Duodenal mucosa (tissue), 2 donors: Measurements from ENCODE around the gene CHRNE.

Source experiments
- H3K27ac ChIP-seq: one replicate; pipeline ENCODE4 v1.7.0; 2013; ENCODE audit warnings: low read depth, low read length
- H3K27me3 ChIP-seq, 2 donors: one replicate each; pipeline ENCODE4 v1.7.0; 2013; ENCODE audit warnings: low read length in 2 of 2, control low read depth in 1 of 2; ENCODE audit not compliant: insufficient read depth in 2 of 2, control insufficient read depth in 1 of 2
- H3K36me3 ChIP-seq, 2 donors: one replicate each; pipeline ENCODE4 v1.7.0; 2013; ENCODE audit warnings: low read length in 2 of 2, control low read depth in 1 of 2; ENCODE audit not compliant: insufficient read depth in 2 of 2, control insufficient read depth in 1 of 2
- H3K4me1 ChIP-seq, 2 donors: one replicate each; pipeline ENCODE4 v1.7.0; 2013; ENCODE audit warnings: low read length in 2 of 2, control low read depth in 1 of 2; ENCODE audit not compliant: insufficient read depth in 2 of 2, control insufficient read depth in 1 of 2
- H3K4me3 ChIP-seq, 2 donors: one replicate each; pipeline ENCODE4 v1.7.0; 2013; ENCODE audit warnings: low read length in 2 of 2, low read depth in 1 of 2
- H3K9ac ChIP-seq, 2 donors: one replicate each; pipeline ENCODE4 v1.7.0; 2013; ENCODE audit warnings: low read length in 2 of 2, low read depth in 1 of 2
- H3K9me3 ChIP-seq, 2 donors: one replicate each; pipeline ENCODE4 v1.7.0; 2013; ENCODE audit warnings: low read length in 2 of 2, control low read depth in 1 of 2; ENCODE audit not compliant: control insufficient read depth in 1 of 2

CHRNE gene

DNA sequence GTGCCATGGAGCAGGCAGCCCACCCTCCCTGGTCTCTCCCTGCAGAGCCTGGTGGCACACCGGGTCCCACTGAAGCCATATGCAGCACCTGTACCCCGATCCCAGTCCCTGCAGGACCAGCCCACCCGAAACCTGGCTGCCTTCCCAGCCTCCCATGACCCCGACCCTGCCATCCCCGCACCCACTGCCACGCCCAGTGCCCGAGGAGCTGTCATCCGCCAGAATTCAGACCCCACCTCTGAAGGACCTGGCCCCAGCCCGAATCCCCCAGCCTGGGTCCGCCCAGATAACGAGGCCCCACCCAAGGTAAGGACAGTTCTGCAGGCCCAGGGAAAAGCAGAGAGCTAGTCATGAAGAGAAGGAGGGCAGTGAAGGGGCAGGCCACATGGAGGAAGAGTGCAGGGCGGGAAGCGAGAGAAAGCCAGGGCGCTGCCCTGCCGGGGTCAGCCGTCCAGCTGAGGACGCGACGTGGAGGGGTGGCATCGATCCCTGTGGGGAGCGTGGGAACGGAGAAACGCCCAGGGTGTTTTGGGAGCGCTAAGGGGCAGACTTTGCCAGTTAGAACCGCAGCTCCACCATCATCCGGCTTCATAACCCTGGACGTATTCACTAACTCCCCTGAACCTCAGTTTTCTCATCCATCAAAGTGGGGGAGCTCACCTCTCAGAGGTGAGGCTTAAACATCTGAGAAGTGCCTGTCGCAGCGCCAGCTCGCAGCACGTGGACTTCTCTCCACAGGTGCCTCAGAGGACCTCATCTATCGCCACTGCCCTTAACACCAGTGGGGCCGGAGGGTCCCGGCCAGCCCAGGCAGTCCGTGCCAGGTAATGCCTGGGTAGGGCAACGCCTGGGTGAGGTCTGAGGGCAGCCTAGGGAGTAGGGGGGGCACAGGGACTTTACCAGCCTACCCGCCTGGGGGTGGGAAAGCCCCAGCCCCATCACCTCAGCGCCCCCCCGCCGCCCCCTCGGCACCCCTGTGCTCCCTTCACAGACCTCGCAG, 11.2 kb downstream of the CHRNE start:
- H3K4me1 ChIP-seq = no peaks in the 10 kb centered on the region
- H3K27me3 ChIP-seq = no peaks in the 10 kb centered on the region
- no peak overlapping the region for H3K9ac ChIP-seq
- no peak overlapping the region for H3K4me3 ChIP-seq
- no peak overlapping the region for H3K27ac ChIP-seq
- H3K9me3 ChIP-seq = no peaks in the 10 kb centered on the region
- peaks cover 68 to 82% of the 10 kb centered on the region in 2 donors for H3K36me3 ChIP-seq

DNA sequence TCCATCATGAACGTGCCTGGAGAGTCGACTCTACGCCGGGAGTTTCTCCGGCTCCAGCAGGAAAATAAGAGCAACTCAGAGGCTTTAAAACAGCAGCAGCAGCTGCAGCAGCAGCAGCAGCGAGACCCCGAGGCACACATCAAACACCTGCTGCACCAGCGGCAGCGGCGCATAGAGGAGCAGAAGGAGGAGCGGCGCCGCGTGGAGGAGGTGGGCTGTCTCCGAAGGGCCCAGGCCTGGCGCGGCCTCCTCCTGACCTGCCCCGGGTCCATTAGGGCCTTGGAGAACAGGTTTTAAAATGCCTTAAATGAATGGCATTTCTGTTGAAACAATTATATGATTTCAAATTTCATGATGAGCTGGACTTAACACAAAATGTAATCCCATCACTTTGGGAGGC, 15.3 kb downstream of the CHRNE start:
- H3K36me3 ChIP-seq = peaks cover 56 to 70% of the 10 kb centered on the region in 2 donors
- no peak overlapping the region for H3K27ac ChIP-seq
- H3K4me1 ChIP-seq = no peaks in the 10 kb centered on the region
- H3K9me3 ChIP-seq = no peaks in the 10 kb centered on the region
- H3K4me3 ChIP-seq = no peak overlapping the region
- no peak overlapping the region for H3K9ac ChIP-seq
- no peaks in the 10 kb centered on the region for H3K27me3 ChIP-seq

DNA sequence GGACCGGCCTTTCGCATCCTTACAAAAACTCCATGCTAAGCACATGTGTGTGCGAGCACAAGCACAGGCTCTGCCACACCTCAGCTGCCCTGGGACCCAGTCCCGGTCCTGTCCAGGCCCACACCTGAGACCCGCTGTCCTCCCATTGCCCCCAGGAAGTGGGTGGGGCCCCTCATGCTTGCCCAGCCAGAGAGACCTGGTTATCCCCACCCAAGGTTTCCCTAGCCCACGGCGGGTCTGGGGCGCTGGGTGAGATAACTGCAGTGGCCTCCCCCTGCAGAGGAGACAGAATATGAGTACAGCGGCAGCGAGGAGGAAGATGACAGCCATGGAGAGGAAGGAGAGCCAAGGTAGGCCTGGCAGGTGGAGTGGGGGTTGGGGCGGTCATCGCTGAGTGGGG, 16.1 kb downstream of the CHRNE start:
- peaks cover 51 to 71% of the 10 kb centered on the region in 2 donors for H3K36me3 ChIP-seq
- no peaks in the 10 kb centered on the region for H3K27me3 ChIP-seq
- no peak overlapping the region for H3K9ac ChIP-seq

DNA sequence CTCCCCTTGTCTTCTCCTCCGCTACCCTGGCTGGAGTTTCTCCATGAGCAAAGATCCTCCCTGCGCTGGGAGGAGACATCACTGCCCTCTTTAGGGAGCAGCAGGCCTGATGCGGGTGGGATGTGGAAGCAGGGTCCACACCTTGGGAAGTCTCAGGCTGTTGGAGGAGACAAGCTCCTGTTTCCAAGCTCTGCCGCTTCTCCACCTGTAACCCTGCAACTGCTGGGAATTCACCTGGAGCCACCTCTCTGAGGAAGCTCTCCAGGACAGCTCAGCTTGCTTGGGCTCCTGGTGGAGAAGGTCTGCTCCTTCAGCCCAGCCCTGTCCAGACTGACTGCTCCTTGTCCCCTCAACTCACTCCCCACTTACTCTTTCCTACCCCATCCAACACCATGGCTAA, 18.4 kb downstream of the CHRNE start:
- H3K36me3 ChIP-seq = peaks cover 37 to 63% of the 10 kb centered on the region in 2 donors
- H3K27ac ChIP-seq = no peak overlapping the region
- no peak overlapping the region for H3K9ac ChIP-seq
- H3K4me1 ChIP-seq = no peaks in the 10 kb centered on the region
- no peaks in the 10 kb centered on the region for H3K9me3 ChIP-seq
- no peaks in the 10 kb centered on the region for H3K27me3 ChIP-seq
- no peak overlapping the region for H3K4me3 ChIP-seq

More for the DNA sequence above, 16.1 kb downstream of the CHRNE start:
- H3K4me1 ChIP-seq = no peaks in the 10 kb centered on the region
- no peak overlapping the region for H3K27ac ChIP-seq
- H3K9me3 ChIP-seq = no peaks in the 10 kb centered on the region
- no peak overlapping the region for H3K4me3 ChIP-seq

DNA sequence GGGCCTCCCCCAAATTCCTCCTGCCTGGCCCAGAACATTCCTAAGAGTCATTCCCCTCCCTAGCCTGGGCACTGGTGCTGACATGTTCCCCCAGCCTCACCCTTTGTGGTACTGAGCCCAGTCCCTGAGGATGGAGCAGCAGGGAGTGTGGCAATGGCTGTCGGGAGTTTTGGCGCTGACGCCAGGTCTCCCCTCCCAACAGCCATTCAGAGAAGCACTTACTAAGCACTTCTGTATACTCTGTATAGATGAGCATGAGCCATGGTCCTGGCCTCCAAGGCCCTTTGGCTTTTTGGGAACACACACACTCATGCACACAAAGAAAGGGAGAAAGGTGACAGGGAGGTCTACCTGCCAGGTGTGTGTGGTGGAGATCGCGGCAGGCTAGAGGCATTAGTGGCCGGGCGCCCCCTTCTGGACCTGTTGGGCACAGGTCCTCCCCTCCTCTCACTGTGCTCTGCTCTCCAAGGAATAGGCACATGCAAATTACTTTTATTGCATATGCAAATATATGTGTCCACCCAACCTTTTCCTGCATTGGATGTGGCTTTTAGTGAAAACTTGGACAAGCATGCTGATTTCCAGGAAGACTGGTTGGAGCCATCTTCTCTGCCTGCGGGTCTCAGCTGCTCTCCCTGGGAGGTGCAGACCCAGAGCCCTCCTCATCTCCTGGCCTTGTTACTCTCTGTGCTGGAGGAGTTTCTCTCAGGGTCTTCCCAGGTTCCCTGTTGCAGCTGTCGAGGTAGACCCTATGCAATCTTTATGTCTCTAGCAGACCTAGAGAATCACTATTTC, 20.9 kb downstream of the CHRNE start:
- H3K9me3 ChIP-seq = no peaks in the 10 kb centered on the region
- no peak overlapping the region for H3K27ac ChIP-seq
- no peaks in the 10 kb centered on the region for H3K27me3 ChIP-seq
- no peak overlapping the region for H3K9ac ChIP-seq
- H3K4me1 ChIP-seq = no peaks in the 10 kb centered on the region
- no peak overlapping the region for H3K4me3 ChIP-seq
- H3K36me3 ChIP-seq = peaks cover 33 to 69% of the 10 kb centered on the region in 2 donors

DNA sequence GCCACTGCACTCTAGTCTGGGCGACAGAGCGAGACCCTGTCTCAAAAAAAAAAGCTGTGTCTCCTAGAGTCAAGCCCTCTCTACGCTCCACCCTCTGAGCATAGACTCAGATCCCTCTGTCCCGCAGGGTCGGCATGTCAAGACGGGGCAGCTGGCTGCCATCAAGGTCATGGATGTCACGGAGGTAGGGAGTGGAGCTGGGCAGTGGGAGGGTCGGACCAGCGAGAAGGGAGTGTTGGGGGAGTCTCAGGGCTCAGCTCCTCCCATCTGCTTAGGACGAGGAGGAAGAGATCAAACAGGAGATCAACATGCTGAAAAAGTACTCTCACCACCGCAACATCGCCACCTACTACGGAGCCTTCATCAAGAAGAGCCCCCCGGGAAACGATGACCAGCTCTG, 22.0 kb downstream of the CHRNE start:
- Histone ChIP-seq H3K27me3 (no peaks in the 10 kb centered on the region), H3K4me3 (no peak overlapping the region), H3K4me1 (no peaks in the 10 kb centered on the region), H3K9me3 (no peaks in the 10 kb centered on the region), H3K9ac (no peak overlapping the region), H3K36me3 (peaks cover 24 to 58% of the 10 kb centered on the region in 2 donors), H3K27ac (no peak overlapping the region)

DNA sequence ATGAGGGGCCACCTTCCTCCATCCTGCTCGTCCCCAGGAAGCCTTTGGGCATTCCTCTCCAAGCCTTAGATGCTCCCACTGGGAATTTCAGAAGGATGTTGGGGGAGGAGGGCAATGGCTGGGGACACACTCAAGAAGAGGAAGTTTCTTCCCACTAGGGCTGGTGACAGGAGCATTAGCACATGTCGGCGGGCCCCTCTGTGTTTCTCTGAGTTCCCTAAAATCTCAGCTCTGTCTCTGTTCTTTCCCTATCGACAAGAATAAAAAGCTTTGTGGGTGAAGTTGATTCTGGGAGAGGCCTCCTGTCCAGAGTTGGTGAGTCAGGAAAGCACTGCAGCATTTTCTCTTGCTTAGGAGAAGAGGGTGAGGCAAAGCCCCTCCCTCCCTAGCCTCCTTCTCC, 23.3 kb downstream of the CHRNE start:
- H3K4me3 ChIP-seq = no peak overlapping the region
- H3K9me3 ChIP-seq = no peaks in the 10 kb centered on the region
- no peak overlapping the region for H3K27ac ChIP-seq
- H3K36me3 ChIP-seq = peaks cover 12 to 45% of the 10 kb centered on the region in 2 donors
- no peaks in the 10 kb centered on the region for H3K27me3 ChIP-seq
- H3K4me1 ChIP-seq = no peaks in the 10 kb centered on the region
- H3K9ac ChIP-seq = no peak overlapping the region

DNA sequence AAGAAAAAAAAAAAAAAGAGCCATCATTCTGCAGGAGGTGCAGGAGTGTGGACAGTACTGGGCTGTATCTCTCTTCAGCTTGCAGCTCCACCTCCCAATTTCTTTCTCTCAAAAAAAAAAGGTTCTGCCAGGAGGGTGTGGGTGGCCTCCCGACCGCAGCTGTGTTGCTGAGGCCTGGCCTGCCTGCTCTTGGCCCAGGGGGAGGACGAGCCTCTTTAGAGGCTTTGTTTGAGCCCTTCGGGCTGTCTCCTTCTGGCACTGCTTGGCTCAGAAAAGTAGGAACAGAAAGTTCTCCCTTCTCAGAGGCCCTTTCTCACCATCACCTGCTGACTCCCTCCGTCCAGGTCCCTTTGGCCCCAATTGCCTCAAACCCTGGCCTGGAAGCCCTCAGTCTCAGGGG, 25.8 kb downstream of the CHRNE start:
- Histone ChIP-seq H3K27me3 (no peaks in the 10 kb centered on the region), H3K9me3 (no peaks in the 10 kb centered on the region), H3K4me3 (no peak overlapping the region), H3K9ac (no peak overlapping the region), H3K36me3 (peaks cover 8 to 38% of the 10 kb centered on the region in 2 donors), H3K4me1 (no peaks in the 10 kb centered on the region), H3K27ac (no peak overlapping the region)

DNA sequence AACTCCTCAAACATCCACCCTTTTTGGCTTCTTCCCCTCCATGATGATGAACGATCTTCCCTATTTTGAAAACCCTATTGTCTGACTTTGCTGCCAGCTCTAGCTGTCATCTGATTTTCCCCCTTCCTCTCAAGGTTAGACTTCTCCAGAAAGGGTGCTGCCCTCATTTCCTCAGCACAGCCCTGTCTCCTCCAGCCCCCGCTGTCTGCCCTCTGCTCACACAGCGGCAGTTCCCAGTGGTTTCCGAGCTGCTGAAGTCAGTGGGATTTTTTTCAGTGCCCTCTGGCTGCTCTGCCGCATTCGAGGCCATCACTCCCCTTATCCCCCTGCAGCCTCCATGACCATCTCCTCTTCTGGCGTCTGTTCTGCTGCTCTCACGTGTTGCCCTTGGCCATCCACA, 30.1 kb downstream of the CHRNE start:
- Histone ChIP-seq H3K4me3 (no peak overlapping the region), H3K36me3 (peaks cover 0 to 17% of the 10 kb centered on the region in 2 donors), H3K9me3 (no peaks in the 10 kb centered on the region), H3K9ac (no peak overlapping the region), H3K4me1 (no peaks in the 10 kb centered on the region), H3K27ac (no peak overlapping the region), H3K27me3 (no peaks in the 10 kb centered on the region)

DNA sequence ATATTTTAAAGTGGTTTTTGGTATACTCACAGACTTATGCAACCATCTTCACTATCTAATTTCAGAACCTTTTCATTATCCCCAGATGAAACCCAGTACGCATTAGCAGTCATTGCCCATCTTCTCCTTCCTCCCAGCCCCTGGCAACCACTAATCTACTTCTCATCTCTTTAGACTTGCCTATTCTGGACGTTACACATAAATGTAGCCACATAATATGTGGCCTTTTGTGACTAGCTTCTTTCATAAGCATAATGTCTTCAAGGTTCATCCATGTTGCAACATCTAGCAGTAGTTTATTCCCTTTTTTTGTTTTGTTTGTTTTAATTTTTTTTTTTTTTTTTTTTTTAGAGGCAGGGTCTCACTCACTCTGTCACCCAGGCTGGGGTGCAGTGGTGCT, 32.0 kb downstream of the CHRNE start:
- Histone ChIP-seq H3K4me3 (no peak overlapping the region), H3K36me3 (peaks cover under 1 to 12% of the 10 kb centered on the region in 2 donors), H3K27ac (no peak overlapping the region), H3K27me3 (no peaks in the 10 kb centered on the region), H3K9ac (no peak overlapping the region), H3K4me1 (no peaks in the 10 kb centered on the region), H3K9me3 (no peaks in the 10 kb centered on the region)
